Naive thymus-derived CD4-positive, alpha-beta T cell (primary cell): ENCODE data around the gene FERMT1. TPM values are rescaled to one million over a fixed set of nuclear protein-coding genes. Genes with fewer than 3 reads are reported as not detected.

Experiments used
- ATAC-seq: fragments of 150-1000 bp; cut with Tn5 transposase; 2 replicates; pipeline ENCODE4 v1.10.0; 2021; ENCODE audit warnings: mild to moderate bottlenecking, moderate library complexity
- CTCF ChIA-PET: fragments of 350-600 bp; sonication (Branson Sonifier 250); formaldehyde crosslinking; loops from one replicate; lab custom pipeline; 2021; ENCODE audit warnings: antibody characterized with exemption; lab: Charles Lee
- POLR2A ChIA-PET: fragments of 350-600 bp; sonication (Branson Sonifier 250); formaldehyde crosslinking; loops from one replicate; lab custom pipeline; 2021; ENCODE audit warnings: antibody characterized with exemption, inconsistent platforms; lab: Charles Lee
- DNase-seq, 9 donors: peaks; one replicate each; pipeline versions ENCODE4 v3.0.0 to v3.0.0-alpha.2; 2020 to 2022; ENCODE audit warnings: mixed read lengths in 1 of 9
- H3K27ac ChIP-seq: one replicate; pipeline ENCODE4 v1.7.0; 2013; ENCODE audit warnings: mild to moderate bottlenecking, low read depth, low read length, moderate library complexity
- H3K27me3 ChIP-seq, 2 donors: one replicate each; pipeline ENCODE4 v1.7.0; 2013; ENCODE audit warnings: low read length in 2 of 2, mild to moderate bottlenecking in 2 of 2, moderate library complexity in 2 of 2; ENCODE audit not compliant: control insufficient read depth in 2 of 2, insufficient read depth in 2 of 2
- H3K36me3 ChIP-seq, 3 experiments: 1 replicate in 2 of 3; 2 replicates in 1 of 3; pipeline ENCODE4 v1.7.0; 2013; ENCODE audit warnings: low read length in 3 of 3, mild to moderate bottlenecking in 3 of 3, moderate library complexity in 1 of 3; ENCODE audit not compliant: insufficient read depth in 3 of 3, control insufficient read depth in 2 of 3
- H3K4me1 ChIP-seq, 2 donors: one replicate each; pipeline ENCODE4 v1.7.0; 2013; ENCODE audit warnings: low read length in 2 of 2, mild to moderate bottlenecking in 2 of 2, moderate library complexity in 1 of 2; ENCODE audit not compliant: control insufficient read depth in 2 of 2, insufficient read depth in 2 of 2
- H3K4me3 ChIP-seq: 2 replicates; pipeline ENCODE4 v1.7.0; 2013; ENCODE audit warnings: mild to moderate bottlenecking, low read length
- H3K9me3 ChIP-seq, 3 experiments: 1 replicate in 2 of 3; 2 replicates in 1 of 3; pipeline ENCODE4 v1.7.0; 2013; ENCODE audit warnings: low read length in 3 of 3; ENCODE audit not compliant: control insufficient read depth in 2 of 3
- H3K27ac Mint-ChIP-seq, 9 donors: one replicate each; pipeline ENCODE4 v1.8.0; 2020 to 2022; ENCODE audit warnings: mixed read lengths in 9 of 9, mild to moderate bottlenecking in 8 of 9, moderate library complexity in 5 of 9, inconsistent platforms in 2 of 9
- H3K27me3 Mint-ChIP-seq, 5 donors: one replicate each; pipeline ENCODE4 v1.8.0; 2021 to 2022; ENCODE audit warnings: mixed read lengths in 5 of 5, mild to moderate bottlenecking in 1 of 5
- H3K36me3 Mint-ChIP-seq, 5 donors: one replicate each; pipeline ENCODE4 v1.8.0; 2020 to 2022; ENCODE audit warnings: mixed read lengths in 5 of 5, mild to moderate bottlenecking in 3 of 5, inconsistent platforms in 1 of 5
- H3K4me1 Mint-ChIP-seq, 7 donors: one replicate each; pipeline ENCODE4 v1.8.0; 2020 to 2022; ENCODE audit warnings: mixed read lengths in 7 of 7, mild to moderate bottlenecking in 3 of 7, inconsistent platforms in 1 of 7
- H3K4me3 Mint-ChIP-seq, 10 donors: one replicate each; pipeline ENCODE4 v1.8.0; 2020 to 2022; ENCODE audit warnings: mild to moderate bottlenecking in 10 of 10, mixed read lengths in 10 of 10, moderate library complexity in 6 of 10, inconsistent platforms in 2 of 10
- H3K9me3 Mint-ChIP-seq, 11 donors: one replicate each; pipeline ENCODE4 v1.8.0; 2020 to 2022; ENCODE audit warnings: mixed read lengths in 11 of 11, mild to moderate bottlenecking in 4 of 11, inconsistent platforms in 1 of 11, moderate library complexity in 1 of 11
- intact Hi-C, 2 donors: fragments of 100-400 bp; cut with micrococcal nuclease; formaldehyde crosslinking; loops; one replicate each; pipeline ENCODE4 v1.15.1; 2023
- polyA plus RNA-seq, 2 donors: library from polyadenylated mRNA; unstranded; fragments of 300-500 nt; fragmentation: Illumina TruSeq; gene quantifications; one replicate each; pipeline ENCODE4 v1.2.3, GENCODE V29; 2021
- total RNA-seq, 6 experiments: library from RNA in 5 of 6; stranded (reverse) in 5 of 6; gene quantifications; 1 replicate in 5 of 6; 2 replicates in 1 of 6; pipeline ENCODE4 v1.2.3 and lab custom pipeline; 2021 to 2026

The FERMT1 gene
- total and polyA plus RNA-seq, 7 experiments from 2014 or later = 0.17 TPM; not detected in 6

DNA sequence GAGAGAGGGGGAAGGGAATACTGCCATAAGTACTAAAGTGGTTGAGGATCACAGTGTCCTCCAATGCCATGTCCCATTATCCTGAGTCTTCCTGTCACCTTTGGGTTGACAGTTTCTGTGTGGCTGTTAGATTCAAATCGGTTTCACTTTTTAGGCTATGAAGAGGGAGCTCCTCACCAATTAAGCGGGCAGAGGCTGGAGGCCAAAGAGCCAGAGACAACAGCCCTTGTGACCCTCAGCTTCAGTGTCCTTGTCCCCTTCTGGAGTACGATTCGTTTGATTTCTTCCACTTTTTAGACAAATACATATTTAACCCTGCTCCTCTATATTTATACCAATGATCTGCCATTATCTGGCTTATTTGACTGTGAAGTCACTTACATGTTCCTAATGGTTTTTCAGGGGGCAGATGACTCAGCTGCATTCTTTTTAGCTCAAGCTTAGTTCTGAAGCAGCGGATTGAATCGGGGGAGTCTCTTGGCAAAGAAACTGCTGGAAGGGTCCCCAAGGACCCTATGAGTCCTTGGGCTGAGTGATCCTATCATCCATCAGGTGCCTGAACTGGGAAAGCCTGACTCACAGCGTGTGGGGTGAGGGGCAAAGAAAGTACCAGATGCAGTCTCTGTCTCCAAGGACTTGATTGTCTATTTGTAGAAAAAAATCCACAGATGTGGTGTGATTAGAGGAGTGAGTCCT is 18.2 kb downstream of the FERMT1 start:
- ChIA-PET POLR2A (no interaction called here), CTCF (no interaction called here)
- Histone ChIP-seq H3K4me3 (no peak overlapping the region), H3K9me3 (no peaks in the 10 kb centered on the region), H3K27ac (no peak overlapping the region), H3K4me1 (no peaks in the 10 kb centered on the region), H3K27me3 (peaks cover 0 to 3% of the 10 kb centered on the region in 2 donors), H3K36me3 (no peaks in the 10 kb centered on the region)
- H3K27ac Mint-ChIP-seq = no peak overlapping the region
- no peak overlapping the region for H3K4me3 Mint-ChIP-seq
- ATAC-seq = no peak
- H3K36me3 Mint-ChIP-seq = no peaks in the 10 kb centered on the region
- H3K27me3 Mint-ChIP-seq = peaks cover 7 to 24% (median 15%) of the 10 kb centered on the region in 5 donors
- H3K4me1 Mint-ChIP-seq = peaks cover 0 to 1% (median 0%) of the 10 kb centered on the region in 7 donors
- H3K9me3 Mint-ChIP-seq = no peaks in the 10 kb centered on the region
- no peak for DNase-seq
- intact Hi-C loops = no loop called here

- no peak overlapping the region for H3K27ac Mint-ChIP-seq
- no peak for DNase-seq
- H3K4me1 ChIP-seq = no peaks in the 10 kb centered on the region
- H3K36me3 ChIP-seq = no peaks in the 10 kb centered on the region
- ATAC-seq = no peak
- peaks cover 7 to 17% (median 10%) of the 10 kb centered on the region in 5 donors for H3K27me3 Mint-ChIP-seq
- no peaks in the 10 kb centered on the region for H3K36me3 Mint-ChIP-seq
- no peak overlapping the region for H3K4me3 ChIP-seq
- ChIA-PET POLR2A (no interaction called here), CTCF (interaction anchor here (0.8 to 0.9 kb wide), 2 partner anchors 45 to 1164 kb away, joined by 3 read pairs; no protein-coding TSS in a partner anchor)
- H3K27me3 ChIP-seq = peaks cover 0 to 3% of the 10 kb centered on the region in 2 donors
- H3K4me3 Mint-ChIP-seq = no peak overlapping the region
- H3K27ac ChIP-seq = no peak overlapping the region
- intact Hi-C loops = no loop called here
- H3K9me3 Mint-ChIP-seq = no peaks in the 10 kb centered on the region
- no peaks in the 10 kb centered on the region for H3K9me3 ChIP-seq
- peaks cover 0 to 1% (median 0%) of the 10 kb centered on the region in 7 donors for H3K4me1 Mint-ChIP-seq
Observed at GRCh38 chr20:6103301-6103700, 19.5 kb downstream of the FERMT1 start.

GRCh38 chr20:6101346-6101745 is 21.5 kb downstream of the FERMT1 start:
- no peaks in the 10 kb centered on the region for H3K9me3 Mint-ChIP-seq
- CTCF ChIA-PET = no interaction called here
- Histone ChIP-seq H3K27me3 (peaks cover 0 to 3% of the 10 kb centered on the region in 2 donors), H3K9me3 (no peaks in the 10 kb centered on the region), H3K4me1 (no peaks in the 10 kb centered on the region), H3K4me3 (no peak overlapping the region), H3K27ac (no peak overlapping the region), H3K36me3 (no peaks in the 10 kb centered on the region)
- H3K27me3 Mint-ChIP-seq = peaks cover 7 to 21% (median 10%) of the 10 kb centered on the region in 5 donors
- H3K4me3 Mint-ChIP-seq = no peak overlapping the region
- H3K27ac Mint-ChIP-seq = no peak overlapping the region
- POLR2A ChIA-PET = no interaction called here
- DNase-seq (no peak), ATAC-seq (no peak)
- intact Hi-C loops = no loop called here
- H3K36me3 Mint-ChIP-seq = no peaks in the 10 kb centered on the region
- H3K4me1 Mint-ChIP-seq = peaks cover 0 to 1% (median 0%) of the 10 kb centered on the region in 7 donors

DNA sequence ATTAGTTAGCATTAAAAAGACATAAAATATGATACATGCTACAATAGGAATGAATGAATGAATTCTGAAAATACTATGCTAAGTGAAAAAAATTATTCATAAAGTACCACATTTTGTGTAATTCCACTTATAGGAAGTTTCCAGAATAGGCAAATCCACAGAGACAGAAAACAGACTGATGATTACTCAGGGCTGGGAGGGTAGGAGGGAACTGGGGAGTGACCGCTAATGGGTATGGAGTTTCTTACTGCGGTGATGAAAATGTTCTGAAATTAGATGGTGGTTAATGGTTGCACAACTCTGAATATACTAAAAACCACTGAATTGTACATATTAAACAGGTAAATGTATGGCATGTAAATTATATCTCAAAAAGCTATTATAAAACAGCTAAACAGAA is 22.6 kb downstream of the FERMT1 start:
- DNase-seq = no peak
- Mint-ChIP-seq H3K4me1 (peaks cover 0 to 1% (median 0%) of the 10 kb centered on the region in 7 donors), H3K27ac (no peak overlapping the region), H3K27me3 (peaks cover 6 to 22% (median 7%) of the 10 kb centered on the region in 5 donors), H3K4me3 (no peak overlapping the region), H3K36me3 (no peaks in the 10 kb centered on the region), H3K9me3 (no peaks in the 10 kb centered on the region)
- peaks cover 0 to 3% of the 10 kb centered on the region in 2 donors for H3K27me3 ChIP-seq
- POLR2A ChIA-PET = interaction anchor here (0.6 kb wide), 1 partner anchor 180 kb away, joined by 6 read pairs; no protein-coding TSS in a partner anchor
- H3K27ac ChIP-seq = no peak overlapping the region
- H3K4me1 ChIP-seq = no peaks in the 10 kb centered on the region
- ATAC-seq = no peak
- intact Hi-C loops = no loop called here
- no peak overlapping the region for H3K4me3 ChIP-seq
- CTCF ChIA-PET = interaction anchor here (0.6 kb wide), 1 partner anchor 174 kb away, joined by 3 read pairs; no protein-coding TSS in a partner anchor
- H3K9me3 ChIP-seq = no peaks in the 10 kb centered on the region
- no peaks in the 10 kb centered on the region for H3K36me3 ChIP-seq

DNA sequence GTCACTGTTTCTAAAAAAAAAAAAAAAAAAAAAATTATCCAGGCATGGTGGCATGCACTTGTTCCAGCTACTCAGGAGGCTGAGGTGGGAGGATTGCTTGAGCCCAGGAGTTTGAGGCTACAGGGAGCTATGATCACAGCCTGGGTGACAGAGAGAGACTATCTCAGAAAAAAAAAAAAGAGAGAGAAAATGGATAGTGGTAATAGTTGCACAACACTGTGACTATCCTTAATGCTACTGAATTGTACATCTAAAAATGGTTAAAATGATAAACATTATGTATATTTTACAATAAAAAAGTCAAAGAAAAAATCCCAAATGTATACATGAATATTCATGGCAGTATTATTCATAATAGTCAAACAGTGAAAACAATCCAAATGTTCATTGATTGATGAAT is 23.0 kb downstream of the FERMT1 start:
- Histone ChIP-seq H3K9me3 (no peaks in the 10 kb centered on the region), H3K27me3 (peaks cover 0 to 3% of the 10 kb centered on the region in 2 donors), H3K36me3 (no peaks in the 10 kb centered on the region), H3K27ac (no peak overlapping the region), H3K4me3 (no peak overlapping the region), H3K4me1 (no peaks in the 10 kb centered on the region)
- no peak for ATAC-seq
- Mint-ChIP-seq H3K27me3 (peaks cover 6 to 26% (median 7%) of the 10 kb centered on the region in 5 donors), H3K4me1 (peaks cover 0 to 1% (median 0%) of the 10 kb centered on the region in 7 donors), H3K9me3 (no peaks in the 10 kb centered on the region), H3K4me3 (no peak overlapping the region), H3K36me3 (no peaks in the 10 kb centered on the region), H3K27ac (no peak overlapping the region)
- intact Hi-C loops = no loop called here
- ChIA-PET POLR2A (interaction anchor here (0.6 kb wide), 1 partner anchor 180 kb away, joined by 6 read pairs; no protein-coding TSS in a partner anchor), CTCF (interaction anchor here (0.6 kb wide), 1 partner anchor 174 kb away, joined by 3 read pairs; no protein-coding TSS in a partner anchor)
- no peak for DNase-seq

- no peaks in the 10 kb centered on the region for H3K4me1 ChIP-seq
- H3K27ac Mint-ChIP-seq = no peak overlapping the region
- no peaks in the 10 kb centered on the region for H3K36me3 Mint-ChIP-seq
- no peaks in the 10 kb centered on the region for H3K9me3 ChIP-seq
- CTCF ChIA-PET = no interaction called here
- ATAC-seq = no peak
- no peak overlapping the region for H3K4me3 ChIP-seq
- intact Hi-C loops = no loop called here
- no peaks in the 10 kb centered on the region for H3K9me3 Mint-ChIP-seq
- no peak overlapping the region for H3K27ac ChIP-seq
- peaks cover 0 to 3% of the 10 kb centered on the region in 2 donors for H3K27me3 ChIP-seq
- H3K4me3 Mint-ChIP-seq = no peak overlapping the region
- POLR2A ChIA-PET = no interaction called here
- DNase-seq = no peak
- H3K4me1 Mint-ChIP-seq = peaks cover 0 to 2% (median 0%) of the 10 kb centered on the region in 7 donors
- no peaks in the 10 kb centered on the region for H3K36me3 ChIP-seq
- H3K27me3 Mint-ChIP-seq = peaks cover 6 to 42% (median 8%) of the 10 kb centered on the region in 5 donors
Observed at GRCh38 chr20:6095409-6095808, 27.4 kb downstream of the FERMT1 start.
